T-helper 1 cell (primary cell): ENCODE data around the gene LSAMP.

Experiments used
- DNase-seq, 5 donors: peaks; one replicate each; pipeline ENCODE4 v3.0.0-alpha.2; 2012 to 2020

LSAMP gene

DNA sequence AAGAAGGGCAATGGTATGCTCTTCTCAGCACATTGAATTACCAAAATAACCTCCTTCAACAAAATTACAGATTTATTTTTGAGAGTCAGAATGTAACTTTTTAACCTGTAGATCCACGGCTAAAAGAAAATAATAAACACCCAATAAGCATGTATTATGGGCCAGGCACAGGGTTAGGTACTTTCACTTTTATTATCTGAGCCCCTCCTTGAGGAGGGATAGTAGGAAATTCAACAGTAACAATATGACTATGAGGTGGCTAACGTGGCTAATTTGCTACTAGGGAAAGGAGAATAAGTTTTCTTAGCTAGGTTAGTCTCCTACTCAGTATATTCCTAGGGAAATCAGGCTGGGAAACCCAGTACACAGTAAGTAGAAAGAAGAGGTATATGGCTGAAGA, 515.1 kb downstream of the LSAMP start:
- DNase-seq: no peak

DNA sequence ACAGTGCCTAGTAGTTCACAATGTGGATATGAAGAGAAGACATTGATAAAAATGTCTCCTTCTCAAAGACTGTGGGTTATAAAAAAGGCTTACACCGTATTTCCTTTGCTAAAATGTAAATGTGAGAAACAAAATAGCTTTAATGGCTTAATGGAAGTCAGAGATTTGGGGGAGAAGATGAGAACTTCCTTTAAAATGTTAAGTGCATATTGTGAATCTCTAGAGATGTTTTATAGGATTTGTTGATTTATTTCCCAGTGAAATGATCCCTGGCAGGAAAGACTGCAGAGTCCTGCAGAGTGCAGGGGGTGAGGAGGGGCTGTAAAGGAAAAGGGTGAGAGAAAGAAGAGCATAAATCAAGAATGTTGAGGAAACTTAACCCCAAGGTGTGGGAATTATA, 516.9 kb downstream of the LSAMP start:
- DNase-seq: no peak

DNA sequence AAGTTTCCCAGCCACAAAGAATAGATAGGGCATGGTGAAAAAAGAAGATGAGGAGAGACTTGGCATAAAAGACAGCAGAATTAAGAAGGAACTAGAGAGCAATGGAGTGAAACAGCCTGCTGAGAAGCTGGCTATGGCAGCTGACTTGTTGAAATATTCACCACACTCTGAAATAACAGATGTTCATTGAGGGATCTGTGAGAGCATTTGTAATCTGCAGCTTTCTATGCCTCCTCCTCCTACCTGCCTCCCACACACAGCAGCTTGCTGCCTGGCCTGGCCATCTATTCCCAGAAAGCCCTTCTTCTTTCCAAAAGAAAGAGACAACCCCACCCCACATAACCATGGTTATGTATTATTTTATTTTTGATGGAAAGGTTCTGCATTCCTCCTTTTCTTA, 518.1 kb downstream of the LSAMP start:
- no peak for DNase-seq

DNA sequence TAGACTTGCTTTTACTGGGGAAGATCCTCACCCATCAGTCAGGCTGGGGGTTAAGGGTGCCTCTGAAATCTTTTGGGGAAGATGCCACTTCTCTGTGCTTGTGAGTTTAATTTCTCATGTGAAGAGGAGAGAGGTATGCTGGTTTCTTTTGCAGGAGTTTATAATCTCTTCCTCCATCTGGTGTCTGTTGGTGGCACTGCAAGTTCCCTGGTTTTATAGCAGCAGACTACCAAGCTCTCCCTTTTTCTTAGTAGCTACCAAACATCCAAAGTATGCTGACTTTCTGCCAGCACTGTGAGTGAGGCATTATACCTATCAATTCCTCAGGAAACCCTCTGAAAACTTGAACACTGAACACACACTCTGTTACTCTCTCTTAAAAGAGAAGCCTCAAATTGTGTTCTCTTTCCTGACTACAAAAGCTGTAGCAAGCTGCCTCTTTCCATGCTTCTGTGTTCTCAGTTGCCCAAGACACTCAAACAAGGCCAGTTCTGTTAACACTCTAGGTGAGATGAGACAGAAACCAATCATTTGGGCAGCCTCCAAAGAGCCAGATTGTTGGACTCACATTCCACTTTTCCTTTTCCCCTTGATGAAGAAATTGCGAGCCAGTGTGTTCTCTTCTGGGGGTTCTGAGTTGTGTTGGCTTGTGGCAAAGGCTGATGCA, 522.5 kb downstream of the LSAMP start:
- DNase-seq: no peak

DNA sequence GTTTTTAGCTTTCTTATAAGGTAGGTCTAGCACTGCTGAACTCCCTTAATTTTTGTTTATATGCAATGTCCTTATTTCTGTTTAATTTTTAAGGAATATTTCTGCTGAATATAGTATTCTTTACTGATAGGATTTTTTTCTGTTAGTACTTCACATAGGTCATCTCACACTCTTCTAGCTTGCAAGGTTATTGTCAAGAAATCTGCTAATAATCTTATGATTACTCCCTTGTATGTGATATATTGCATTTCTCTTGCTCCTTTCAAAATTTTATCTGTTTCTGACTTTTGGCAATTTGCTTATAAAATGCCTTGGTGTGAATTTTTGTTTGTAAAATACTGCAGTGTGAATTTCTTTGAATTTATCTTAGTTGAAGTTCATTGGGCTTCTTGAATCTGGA, 523.6 kb downstream of the LSAMP start:
- DNase-seq: no peak

DNA sequence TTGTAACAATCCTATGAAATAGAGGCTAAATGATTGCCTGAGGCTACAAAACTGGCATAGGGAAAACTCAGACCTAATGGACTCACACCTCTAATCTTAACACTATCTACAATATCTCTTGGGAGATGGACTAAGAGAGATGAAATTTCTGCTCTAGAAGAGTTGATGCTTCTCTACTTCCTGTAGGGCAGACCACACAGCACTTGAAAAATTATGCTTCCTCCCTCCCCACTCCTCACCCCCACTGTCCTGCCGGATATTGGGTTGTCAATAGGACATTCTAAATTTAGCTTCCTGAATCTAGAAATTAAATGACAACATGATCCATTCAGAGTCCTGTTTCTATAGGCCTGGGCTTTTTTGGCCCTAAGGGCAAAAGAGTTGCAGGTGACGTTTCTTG, 526.4 kb downstream of the LSAMP start:
- DNase-seq: no peak

DNA sequence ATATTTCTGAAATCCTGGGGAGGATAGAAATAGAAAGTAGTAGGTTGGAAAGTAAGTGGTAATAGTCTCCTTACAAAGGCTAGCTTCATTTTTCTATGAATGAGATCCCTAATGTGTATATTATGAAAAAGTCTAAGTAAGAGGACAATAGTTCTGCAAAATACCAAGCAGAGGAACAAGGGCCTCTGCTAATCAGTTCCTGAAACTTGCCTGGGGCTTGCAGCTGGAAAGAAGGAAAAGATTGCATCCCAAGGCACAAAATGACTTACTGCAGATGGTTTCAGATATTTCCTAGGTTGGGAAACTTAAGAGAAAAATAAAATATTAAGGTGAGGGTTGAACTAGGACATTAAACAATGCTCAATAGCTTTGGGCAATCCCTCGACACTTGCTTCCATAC, 528.4 kb downstream of the LSAMP start:
- DNase-seq: no peak

DNA sequence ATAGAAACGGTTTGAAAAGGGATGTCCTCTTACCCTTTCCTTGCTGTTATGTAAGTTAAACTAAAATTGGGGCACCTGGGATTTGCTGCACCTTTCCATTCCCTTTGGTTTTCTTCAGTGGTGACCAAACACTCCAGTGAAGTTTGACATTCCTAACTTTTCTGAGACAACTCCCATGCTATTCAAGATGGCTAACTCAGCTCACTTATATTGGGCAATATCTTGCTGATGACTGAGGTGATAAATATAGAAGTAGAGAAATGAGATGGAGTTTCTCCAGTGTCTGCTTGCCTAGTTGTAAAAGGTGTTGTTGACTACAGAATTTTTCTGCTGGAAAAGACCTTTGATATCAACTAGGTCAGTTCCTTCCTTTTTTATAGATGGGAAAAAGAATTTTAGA, 530.2 kb downstream of the LSAMP start:
- DNase-seq: no peak

DNA sequence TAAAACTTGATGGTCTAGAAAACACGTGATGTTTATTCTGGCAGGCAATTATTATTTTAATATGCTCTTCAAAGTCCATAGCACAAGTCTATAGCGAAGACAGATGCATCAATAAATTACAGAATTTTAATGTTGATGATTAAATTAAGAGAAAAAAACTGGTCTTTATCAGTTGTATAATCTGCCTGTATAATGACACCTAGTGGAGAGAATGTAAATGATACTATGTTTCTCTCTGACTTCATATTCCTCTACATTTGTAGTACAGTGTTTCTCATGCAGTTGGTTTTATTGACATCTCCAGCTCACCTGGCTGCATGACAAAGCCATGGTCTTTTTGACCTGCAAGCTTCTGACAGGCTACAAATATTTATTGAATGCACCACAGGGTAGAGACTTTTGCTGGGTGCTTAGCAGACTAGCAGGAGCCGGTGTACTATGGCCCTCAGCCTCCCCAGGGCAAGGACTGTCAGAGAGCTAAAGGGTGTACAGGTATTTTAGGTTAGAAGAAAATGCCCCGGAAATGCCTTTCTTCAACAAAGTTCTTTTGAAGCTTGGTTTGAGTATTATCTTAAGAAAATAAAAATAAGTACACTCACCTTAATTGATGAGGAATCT, 532.1 kb downstream of the LSAMP start:
- no peak for DNase-seq

DNA sequence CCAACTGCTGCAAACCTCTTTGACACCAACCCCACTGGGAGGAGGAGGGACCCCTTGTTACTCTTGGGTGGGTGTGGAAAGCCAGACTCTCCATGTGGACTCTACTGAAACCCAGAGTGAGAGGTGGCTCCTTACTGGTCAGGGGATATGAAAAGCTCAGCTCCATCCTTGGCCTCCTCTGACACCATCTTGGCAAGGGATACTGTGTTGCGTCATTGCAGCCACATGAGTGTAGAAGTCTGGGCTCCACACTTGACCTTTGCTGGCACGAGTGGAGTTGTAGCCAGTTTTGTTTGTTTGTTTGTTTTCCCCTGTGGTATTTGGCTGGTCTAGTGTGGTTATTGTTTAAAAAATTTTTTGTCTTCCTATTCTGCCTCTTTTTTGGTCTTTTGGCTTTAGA, 532.9 kb downstream of the LSAMP start:
- no peak for DNase-seq

DNA sequence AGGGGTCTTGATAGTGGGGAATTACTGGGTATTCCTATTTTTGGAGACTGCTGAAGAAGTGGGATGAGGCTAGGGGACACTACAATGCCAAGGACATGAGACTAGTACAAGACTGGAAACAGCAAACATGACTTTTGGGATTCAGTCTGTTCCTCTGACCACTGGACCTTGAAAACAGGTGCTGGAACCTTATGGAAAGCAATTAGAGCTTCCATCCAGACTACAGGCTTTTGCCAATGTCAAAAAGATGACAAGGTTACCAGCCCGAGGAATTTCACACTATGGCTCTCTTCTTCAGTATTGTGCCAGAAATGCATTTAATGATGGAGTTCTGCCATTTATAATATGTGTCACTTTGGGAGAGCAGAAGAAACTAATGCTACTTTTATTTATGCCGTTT, 539.4 kb downstream of the LSAMP start:
- no peak for DNase-seq

DNA sequence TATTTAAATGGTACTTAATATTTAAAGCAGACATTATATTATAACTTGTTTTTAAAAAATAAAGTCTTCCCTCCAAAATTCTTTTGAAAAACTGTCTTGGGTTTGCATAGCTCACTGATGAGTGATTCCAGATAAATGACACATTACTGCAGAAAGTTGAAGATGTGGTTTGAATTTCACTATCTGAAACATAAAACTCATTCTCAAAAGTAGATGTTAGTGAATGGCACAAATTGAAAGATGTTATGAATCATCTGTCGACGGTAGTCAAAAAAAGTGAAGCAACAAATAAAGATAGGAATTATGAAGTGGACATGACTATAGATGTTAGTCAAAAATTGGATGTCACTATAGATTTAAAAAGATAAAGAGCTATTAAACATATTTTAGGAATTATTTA, 541.4 kb downstream of the LSAMP start:
- DNase-seq: no peak

DNA sequence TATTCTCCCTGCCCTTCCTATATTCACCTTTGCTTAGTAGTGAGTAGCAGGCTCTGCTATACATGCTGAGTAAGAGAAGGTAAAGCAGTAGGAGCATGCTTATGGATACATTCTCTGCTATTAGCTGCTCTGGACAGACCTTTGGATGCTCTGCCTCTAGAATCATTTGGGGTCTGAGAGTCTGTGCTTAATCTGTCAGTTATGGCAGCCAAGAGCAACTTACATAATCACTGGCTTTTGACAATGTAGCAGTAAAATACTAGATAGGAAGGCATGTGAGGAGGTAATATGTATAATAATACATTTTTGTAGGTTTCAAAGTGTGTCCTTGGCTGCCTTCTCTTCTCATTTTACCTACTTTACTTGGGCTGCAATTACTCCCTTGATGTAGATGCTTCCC, 544.3 kb downstream of the LSAMP start:
- no peak for DNase-seq

DNA sequence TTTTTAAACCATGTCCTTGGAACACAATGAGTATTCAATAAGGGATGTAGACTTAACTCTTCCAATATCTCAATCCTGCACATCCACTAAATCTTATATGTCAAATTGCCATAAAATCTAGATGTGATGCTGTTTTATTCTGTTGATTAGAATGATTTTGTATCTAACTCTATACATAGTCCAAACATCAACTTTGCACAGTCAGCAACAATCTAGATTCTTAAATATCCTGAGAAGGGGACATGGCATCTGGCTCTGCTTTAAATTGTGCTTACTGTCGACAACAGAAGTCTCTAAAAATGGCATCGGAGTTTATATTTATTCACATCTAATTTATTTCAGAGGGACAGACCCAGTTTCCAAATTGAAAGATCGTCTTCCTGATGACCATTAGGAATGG, 545.8 kb downstream of the LSAMP start:
- no peak for DNase-seq

DNA sequence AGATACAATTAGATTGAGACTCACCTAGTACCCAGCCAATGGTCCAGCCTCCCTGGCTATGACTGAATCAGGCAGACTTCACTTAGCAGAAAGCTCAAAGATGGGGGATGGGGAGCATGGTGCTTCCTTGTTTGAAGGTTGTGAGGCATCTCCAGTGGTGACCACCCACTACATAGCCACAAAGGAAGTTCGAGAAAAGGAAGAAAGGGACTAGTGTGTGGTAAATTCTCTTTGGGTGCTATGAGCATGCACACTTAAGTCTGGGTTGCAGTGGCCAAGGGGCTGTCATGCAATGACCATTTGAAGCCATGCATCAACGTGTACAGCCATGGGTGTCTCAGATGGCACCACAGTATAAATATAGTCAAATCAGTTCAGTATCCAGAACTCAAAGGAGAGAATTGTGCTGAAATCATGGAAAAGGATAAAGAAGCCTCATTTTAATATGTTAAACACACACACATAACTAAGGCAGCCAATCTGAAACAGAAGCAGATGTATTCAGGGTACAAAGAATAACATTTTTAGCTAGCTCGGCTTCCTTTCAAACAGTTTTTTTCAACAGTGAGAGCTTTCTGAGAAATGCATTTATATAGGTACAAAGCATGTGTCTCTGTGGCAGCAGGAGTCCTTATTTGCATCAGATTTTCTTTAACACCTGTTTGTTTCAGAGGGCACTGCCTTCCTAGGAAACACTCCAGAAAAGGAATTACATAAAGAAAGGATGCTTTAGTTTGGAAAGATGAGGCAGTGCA, 546.5 kb downstream of the LSAMP start:
- DNase-seq: no peak

DNA sequence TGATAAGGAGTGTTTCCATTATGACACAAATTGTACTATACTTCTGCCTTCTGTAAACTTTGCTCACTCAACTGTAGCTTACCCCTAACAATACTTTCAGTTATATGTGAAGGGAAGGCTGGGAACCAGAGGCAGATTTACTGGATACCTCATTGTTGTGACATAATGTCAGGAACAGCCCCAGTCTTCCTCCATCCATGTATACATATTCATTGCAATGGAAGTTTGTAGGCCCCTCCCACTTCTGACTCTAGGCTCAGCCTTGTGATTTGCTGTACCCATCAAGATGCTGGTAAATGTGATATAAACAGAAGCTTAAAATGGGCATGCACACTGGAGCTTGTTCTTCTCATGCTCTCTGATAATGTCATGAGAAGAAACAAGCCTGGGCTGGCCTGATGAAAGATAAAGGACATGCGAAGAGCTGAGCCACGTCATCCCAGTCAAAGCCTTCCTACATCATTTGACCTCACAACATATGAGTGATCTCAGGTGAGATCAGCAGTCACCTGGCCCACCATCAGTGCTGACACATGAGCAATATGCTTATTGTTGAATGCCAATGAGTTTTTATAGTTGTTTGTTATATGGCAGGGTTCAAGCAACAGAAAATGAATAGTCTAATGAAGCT, 554.2 kb downstream of the LSAMP start:
- DNase-seq: no peak

DNA sequence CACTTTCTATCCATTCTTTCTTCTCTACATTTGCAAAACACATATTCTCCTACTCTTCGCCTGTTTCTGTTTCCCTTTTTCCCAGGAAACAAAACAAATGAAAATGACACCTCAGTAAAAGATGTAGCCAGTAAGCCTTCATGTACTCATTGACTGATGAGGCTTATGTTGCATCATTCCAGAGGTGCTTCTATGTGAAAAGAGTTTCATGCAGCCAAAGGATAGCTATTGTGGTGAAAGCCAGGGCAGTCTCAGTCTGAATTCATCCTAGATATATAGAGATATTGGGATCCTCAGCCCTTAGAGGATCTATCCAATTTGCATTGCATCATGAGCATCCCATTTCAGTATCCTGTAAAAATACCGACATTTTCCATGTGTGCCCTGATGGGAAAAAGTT, 554.7 kb downstream of the LSAMP start:
- no peak for DNase-seq

DNA sequence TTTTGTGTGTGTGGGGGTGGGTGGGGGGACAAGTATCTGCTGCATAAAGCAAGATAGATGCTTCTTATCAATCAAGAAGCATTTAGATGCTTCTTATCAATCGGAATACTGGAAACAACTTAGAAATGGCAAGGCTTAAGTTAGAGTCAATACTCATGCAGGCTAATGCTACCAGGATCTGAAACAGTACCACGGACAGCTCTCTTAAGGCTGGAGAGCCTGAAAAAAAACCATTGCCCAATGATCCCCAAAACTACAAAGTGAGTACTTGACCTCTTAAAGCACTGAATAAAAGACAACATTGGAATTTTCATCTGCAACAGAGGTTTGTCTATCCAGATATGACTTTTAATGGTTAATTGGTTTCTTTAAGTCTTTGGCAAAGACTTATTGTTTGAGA, 559.7 kb downstream of the LSAMP start:
- no peak for DNase-seq

DNA sequence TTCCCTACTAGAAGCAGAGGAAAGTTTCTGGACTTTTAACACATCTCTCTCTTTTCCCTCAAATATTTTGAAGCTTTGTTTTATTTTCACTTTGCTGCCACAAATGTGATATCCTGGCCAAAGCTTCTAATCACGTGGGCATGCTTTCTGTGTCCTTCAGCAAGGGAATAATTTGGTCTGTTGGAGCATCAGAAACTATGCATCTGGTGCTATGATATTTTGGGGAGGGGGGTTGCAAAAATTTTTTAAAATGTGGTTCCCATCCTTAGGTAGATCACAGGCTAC, 567.7 kb downstream of the LSAMP start:
- DNase-seq: no peak

DNA sequence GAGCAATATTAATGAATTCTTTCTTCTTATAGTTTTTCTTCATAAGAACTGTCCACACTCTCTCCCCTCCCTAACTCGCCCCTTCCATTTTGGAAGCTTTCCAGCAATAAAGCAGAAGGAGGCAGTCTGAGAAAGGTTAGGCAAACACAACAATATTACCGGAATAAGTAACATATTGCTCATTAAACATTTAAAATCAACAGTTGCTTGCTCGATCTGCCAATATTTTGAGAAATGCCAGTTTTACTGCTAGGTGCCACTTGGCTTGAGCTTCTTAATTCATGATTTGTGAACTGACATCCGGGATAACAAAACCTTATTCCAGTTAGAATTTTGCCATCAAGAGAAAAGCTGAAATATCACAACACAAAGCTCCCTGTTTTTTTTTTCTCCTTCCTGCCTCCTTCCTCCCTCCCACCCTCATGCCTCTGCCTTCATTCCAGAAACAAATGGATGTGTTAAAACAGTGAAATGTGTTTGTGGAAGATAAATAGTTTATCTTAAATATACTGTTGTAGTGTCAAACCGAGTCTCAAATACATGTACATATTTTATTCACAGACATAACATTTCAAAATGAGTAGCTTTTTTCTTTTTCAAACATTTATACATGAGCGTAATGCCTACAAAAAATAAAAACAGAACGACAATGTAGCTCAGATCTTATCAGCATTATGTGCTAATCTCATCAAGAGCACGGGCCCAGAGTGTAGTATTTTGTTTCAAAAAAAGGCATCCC, 568.2 kb downstream of the LSAMP start:
- no peak for DNase-seq

DNA sequence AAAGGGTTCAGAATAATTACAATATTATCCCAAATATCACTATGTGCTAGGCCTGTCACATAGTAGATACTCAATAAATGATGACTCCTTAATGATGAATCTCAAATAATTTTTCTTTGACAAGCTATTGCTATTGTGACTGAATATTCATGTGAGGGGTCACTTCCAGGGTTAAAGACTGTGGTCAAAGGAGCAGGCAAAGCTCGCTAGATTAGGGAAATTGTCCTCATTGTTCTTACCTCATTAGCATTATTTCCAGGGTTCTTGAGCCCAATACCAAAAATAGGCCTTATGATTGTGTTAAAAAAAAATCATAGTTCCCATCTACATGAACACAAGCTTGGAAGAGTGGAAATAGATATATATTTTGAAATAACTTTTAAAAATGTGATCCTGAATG, 569.8 kb downstream of the LSAMP start:
- DNase-seq: no peak

DNA sequence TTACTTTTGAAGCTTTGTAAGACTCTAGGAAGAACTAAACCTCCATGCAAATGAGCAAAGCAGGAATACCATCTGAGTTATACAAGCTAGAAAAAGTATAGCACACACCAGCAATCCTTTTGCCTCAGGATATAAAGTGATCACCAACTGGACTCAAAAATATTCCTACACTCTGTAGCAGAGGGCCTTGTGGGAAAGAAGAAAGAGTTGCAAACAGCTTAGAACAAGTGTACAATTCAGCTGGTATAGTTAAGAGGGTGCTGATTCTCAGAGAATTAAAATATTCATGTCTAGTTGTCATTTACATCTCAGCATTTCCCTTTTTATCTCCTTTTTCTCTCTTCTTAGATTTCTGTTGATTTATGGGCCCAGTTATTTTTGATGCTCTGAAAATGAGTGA, 573.6 kb downstream of the LSAMP start:
- no peak for DNase-seq

DNA sequence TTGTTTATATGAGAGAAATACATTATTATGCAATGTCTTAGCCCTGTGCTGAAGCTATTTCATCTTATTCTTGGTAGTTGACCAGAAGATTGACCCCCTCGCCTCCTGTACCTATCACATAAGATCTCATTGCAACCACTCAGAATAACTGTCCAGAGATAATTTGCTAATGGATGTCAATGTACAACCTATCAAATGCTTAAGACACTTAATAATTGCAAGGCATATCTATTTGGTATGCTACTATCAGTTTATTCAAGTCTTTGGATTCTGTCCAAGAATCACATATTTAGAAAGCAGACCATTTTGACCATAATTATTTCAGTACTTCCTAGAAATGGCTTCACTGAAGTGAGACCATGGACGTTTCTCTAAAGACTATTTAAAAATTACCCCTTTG, 580.4 kb downstream of the LSAMP start:
- no peak for DNase-seq

DNA sequence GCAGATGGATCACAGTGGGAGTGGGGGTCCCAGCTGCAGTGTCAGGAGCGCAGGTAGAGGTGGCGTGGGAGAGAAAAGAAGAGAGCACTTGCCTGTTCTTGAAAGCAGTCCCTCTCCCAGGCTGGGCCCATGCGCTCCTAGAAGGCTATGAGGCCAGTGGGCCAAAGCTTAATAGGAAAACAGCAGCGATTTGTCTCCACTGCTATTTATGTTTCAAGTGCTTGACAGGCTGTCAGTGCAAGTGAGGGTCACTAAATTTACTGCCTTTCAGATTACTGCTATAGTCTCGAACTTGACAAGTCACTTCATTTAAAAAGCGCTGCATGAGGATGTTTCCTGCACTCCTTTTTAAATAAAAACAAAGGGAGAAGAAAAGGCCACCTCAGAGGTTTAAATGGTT, 582.4 kb downstream of the LSAMP start:
- DNase-seq: no peak
